ENCODE measurements around the gene MCRIP2.

MCRIP2 gene

DNA sequence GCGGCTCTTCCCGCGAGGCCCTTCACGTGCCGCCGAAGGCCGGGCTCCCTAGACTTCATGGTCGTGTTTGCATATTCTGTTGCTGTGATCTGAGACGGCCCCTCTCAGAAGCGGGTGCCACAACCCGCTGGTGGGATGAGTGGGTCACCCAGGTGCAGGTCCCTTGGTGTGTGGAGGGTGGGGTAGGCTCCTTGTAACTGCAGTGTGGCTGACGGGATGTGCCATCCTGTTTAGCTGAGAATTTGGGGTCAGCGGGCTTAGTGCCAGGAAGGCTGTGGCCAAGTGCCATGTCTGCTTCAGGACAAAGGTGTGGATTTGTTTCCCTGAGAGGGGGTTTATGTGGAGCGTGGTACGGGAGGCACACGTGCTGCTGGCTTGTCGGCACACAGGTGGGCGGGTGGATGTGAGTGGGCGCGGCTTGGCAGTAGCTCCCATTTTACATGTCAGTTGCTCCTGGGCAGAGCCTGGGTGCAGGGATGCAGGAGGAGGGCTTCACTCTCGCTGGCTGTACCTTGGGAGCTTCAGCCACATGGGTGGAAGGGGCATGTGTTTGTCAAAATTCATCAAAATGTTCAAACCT lies 20.0 kb upstream of the MCRIP2 start:
- Histone ChIP-seq H3K9me3 (no peaks in the 10 kb centered on the region), H3K27me3 (peaks cover 4% of the 10 kb centered on the region; the same call in 1 of the 2 replicates), H3K36me3 (no peaks in the 10 kb centered on the region), H3K4me1 (peaks cover 25% of the 10 kb centered on the region), H3K4me3 (ENCODE audit: low read depth, low read length) (no peak overlapping the region)
- DNase-seq: no peak
- TF ChIP-seq, protein P1, sequence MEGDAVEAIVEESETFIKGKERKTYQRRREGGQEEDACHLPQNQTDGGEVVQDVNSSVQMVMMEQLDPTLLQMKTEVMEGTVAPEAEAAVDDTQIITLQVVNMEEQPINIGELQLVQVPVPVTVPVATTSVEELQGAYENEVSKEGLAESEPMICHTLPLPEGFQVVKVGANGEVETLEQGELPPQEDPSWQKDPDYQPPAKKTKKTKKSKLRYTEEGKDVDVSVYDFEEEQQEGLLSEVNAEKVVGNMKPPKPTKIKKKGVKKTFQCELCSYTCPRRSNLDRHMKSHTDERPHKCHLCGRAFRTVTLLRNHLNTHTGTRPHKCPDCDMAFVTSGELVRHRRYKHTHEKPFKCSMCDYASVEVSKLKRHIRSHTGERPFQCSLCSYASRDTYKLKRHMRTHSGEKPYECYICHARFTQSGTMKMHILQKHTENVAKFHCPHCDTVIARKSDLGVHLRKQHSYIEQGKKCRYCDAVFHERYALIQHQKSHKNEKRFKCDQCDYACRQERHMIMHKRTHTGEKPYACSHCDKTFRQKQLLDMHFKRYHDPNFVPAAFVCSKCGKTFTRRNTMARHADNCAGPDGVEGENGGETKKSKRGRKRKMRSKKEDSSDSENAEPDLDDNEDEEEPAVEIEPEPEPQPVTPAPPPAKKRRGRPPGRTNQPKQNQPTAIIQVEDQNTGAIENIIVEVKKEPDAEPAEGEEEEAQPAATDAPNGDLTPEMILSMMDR (IDR thresholded peaks at IDR 0.05; ENCODE audit: low read depth, low read length): no peak

DNA sequence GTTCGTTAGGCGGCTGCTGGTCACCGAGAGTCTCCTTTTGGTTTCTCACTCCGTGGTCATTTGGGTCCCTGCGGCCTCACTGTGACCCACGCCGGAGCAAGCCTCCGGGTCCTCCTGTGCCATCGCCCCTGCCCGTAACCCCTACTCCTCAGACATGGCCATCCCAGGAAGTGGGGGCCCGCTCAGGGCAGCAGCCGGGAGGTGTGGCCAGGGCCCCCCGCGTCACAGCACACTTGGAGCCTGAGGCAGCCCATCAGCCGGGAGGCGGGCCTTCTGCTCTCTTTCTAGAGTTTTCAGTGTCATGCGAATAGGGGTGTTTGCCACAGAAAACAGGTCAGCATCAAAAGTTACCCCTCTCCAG lies 18.7 kb upstream of the MCRIP2 start:
- no peak for DNase-seq
- TF ChIP-seq, protein P1 (IDR thresholded peaks at IDR 0.05; ENCODE audit: low read depth, low read length): no peak
- Histone ChIP-seq H3K36me3 (no peaks in the 10 kb centered on the region; the same call in 1 of the 2 replicates), H3K4me3 (ENCODE audit: low read depth, low read length) (no peak overlapping the region), H3K4me1 (peaks cover 25% of the 10 kb centered on the region), H3K27me3 (peaks cover 4% of the 10 kb centered on the region; the same call in 1 of the 2 replicates), H3K9me3 (no peaks in the 10 kb centered on the region)

DNA sequence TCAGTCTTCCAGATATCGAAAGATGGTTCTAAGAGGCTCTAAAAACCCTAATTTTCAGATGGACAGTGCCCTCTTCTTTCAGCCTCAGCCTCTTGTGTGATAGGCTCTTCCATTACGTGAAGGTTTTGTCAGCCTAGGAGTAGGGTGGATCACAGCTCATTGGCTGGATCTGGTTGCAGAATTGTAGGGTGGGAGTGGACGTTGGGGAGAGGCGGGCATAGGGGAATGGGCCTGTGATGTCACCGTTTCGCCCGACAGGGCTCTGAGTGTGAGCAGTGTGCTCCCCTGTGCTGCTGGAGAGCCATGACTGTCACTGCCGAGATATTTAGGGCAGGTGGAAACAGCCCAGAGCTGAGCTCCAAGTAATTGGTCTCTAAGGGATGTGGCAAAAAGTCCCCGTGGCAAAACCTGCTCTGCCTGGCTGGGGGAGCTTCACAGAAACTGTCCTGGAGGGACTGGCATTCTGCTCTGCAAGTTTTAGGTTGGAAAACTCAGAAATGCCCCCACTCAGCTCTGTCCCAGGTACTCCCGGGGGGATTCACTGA lies 17.0 kb upstream of the MCRIP2 start:
- Histone ChIP-seq H3K4me1 (peaks cover 30% of the 10 kb centered on the region), H3K27me3 (peaks cover 4% of the 10 kb centered on the region; the same call in 1 of the 2 replicates), H3K36me3 (no peaks in the 10 kb centered on the region; the same call in 1 of the 2 replicates), H3K4me3 (ENCODE audit: low read depth, low read length) (no peak overlapping the region), H3K9me3 (no peaks in the 10 kb centered on the region)
- DNase-seq: peak; percentile 18
- TF ChIP-seq, protein P1 (IDR thresholded peaks at IDR 0.05; ENCODE audit: low read depth, low read length): no peak

DNA sequence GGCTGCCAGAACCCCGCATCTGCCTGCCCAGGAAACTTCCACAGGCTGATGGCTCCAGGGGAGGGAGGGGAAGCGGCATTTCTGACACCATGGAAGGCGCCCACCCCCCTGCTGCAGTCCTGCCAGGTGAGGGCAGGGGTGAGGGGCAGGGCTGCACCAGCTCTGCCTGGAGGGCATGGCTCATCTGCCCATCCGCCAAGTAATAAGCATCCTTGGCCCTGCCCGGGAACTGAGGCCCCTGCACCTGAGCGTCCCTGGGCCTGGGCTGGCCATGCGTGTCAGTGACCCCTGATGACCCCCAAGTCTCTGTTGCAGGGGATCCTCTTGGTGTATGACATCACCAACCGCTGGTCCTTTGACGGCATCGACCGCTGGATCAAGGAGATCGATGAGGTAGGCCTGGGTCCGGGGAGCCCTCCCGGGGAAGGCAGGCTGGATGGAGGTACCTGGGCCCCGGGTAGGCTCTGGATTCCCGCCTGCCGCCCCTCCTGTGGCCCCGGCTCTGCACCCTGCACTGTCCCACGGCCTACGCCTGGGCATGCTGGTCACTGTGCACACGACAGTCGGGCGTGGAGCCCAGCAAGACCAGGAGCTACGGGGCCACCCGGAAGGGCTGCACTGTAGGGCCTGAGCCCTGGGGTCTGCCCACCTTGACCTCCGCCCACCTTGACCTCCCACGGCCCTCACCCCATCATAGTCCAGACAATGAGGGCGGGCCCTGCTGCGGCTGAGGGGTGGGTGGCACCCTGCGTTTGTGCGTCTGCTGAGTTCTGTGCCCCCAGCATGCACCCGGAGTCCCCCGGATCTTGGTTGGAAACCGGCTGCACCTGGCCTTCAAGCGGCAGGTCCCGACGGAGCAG lies 16.3 kb upstream of the MCRIP2 start:
- no peak for DNase-seq
- H3K4me1 ChIP-seq: peaks cover 36% of the 10 kb centered on the region
- H3K4me3 ChIP-seq (ENCODE audit: low read depth, low read length): no peak overlapping the region
- H3K36me3 ChIP-seq: no peaks in the 10 kb centered on the region; the same call in 1 of the 2 replicates
- H3K27me3 ChIP-seq: peaks cover 4% of the 10 kb centered on the region; the same call in 1 of the 2 replicates
- TF ChIP-seq, protein P1 (IDR thresholded peaks at IDR 0.05; ENCODE audit: low read depth, low read length): no peak
- no peaks in the 10 kb centered on the region for H3K9me3 ChIP-seq

DNA sequence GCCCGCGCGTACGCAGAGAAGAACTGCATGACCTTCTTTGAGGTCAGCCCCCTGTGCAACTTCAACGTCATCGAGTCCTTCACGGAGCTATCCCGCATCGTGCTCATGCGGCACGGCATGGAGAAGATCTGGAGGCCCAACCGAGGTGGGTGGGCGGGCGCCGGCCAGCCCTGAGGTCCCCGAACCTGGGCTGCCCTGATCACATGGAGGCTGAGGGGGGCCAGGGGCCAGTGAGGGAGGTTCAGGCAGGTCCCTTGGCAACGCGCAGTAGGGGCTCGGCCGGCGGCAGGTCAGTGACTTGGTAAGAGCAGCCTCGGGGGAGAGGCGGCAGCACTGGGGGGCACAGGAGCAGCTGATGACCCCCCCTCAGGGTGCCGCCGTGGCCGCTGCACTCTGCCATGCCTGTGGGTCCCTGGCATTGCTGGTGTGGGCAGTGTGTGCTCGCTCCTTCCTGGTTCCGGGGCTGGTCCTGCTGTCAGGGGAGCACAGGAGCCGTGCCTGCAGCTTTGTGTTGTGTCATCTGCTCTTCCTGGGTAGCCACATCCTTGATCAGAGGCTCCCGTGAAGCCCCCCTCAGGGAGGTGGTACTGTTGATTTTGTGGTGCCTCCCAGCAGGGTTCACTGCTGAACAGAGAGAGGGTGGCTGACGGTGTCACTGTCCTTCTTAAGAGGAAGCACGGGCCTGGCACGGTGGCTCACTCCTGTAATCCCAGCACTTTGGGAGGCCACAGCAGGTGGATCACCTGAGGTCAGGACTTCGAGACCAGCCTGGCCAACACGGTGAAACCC lies 15.5 kb upstream of the MCRIP2 start:
- TF ChIP-seq, protein P1 (IDR thresholded peaks at IDR 0.05; ENCODE audit: low read depth, low read length): no peak
- Histone ChIP-seq H3K4me3 (ENCODE audit: low read depth, low read length) (no peak overlapping the region), H3K9me3 (no peaks in the 10 kb centered on the region), H3K27me3 (peaks cover 4% of the 10 kb centered on the region; the same call in 1 of the 2 replicates), H3K4me1 (peaks cover 45% of the 10 kb centered on the region), H3K36me3 (no peaks in the 10 kb centered on the region; the same call in 1 of the 2 replicates)
- DNase-seq: no peak

Data from BE2C (cell line).